Activated effector memory CD4-positive, alpha-beta T cell treated with Interleukin-2 at 50 U/mL for 16 hours (primary cell): ENCODE measurements around the gene SHB.
"Not testable (repeated sequence)": the region's sequence is repeated elsewhere in the genome, so short reads cannot be mapped to it uniquely, and the experiment has no call there.

ENCODE experiments used
- DNase-seq: peaks from one replicate; pipeline ENCODE4 v3.0.0-alpha.2; 2020

The SHB gene

GRCh38 chr9:37913480-37914153 lies 155.4 kb downstream of the SHB start:
- peak; percentile 64 for DNase-seq

DNA sequence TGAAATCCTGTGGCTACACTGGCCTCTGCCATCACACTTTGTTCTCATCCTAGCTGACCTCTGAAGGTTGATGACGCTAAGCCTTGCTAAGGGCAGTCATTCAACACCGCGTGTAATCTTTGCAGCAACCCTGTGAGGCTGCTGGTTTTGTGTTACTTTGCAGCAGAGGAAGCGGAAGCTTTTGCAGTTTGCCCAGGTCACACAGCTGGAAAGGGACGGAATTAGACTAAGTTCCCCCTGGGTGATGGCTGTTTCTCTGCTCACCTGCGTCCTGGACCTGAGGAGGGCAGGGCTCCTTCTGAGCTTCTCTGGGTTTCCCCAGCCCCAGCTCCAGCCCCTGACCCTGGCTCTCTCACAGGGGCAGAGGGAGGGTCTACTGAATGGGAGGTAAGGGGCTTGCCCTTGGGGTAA lies 157.8 kb downstream of the SHB start:
- DNase-seq, result no peak

GRCh38 chr9:37910271-37910670 lies 158.8 kb downstream of the SHB start:
- DNase-seq, result no peak

DNA sequence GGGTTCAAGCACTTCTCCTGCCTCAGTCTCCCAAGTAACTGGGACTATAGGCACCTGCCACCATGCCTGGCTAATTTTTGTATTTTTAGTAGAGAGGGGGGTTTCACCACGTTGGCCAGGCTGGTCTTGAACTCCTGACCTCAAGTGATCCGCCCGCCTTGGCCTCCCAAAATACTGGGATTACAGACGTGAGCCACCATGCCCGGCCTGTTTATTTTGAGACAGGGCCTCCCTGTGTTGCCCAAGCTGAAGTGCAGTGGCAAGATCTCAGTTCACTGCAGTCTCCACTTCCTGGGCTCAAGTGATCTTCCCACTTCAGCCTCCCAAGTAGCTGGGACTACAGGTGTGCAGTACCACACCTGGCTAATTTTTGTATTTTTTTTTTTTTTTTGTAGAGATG lies 159.2 kb downstream of the SHB start:
- DNase-seq, result not testable (repeated sequence)

DNA sequence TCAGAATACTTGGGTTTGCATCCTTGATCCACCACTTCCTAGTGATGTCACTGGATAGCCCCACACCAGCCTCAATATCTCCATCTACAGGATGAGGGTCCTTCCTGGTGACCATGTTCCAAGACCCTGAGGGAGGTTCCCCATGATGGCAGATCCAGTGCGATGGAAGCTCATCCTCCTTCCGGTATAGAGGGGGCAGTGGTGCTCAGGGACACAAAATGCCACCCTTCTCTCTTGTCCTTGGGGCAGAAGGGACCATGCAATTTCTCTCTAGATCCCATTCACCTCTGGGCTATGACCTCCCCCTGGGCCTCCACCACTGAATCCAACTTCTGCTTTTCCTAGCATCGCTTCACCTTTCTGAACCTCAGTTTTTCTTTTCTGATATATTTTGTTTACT lies 159.7 kb downstream of the SHB start:
- no peak for DNase-seq

GRCh38 chr9:37908698-37909186 lies 160.3 kb downstream of the SHB start:
- no peak for DNase-seq

- DNase-seq, result no peak
These were observed 160.7 kb downstream of the SHB start for GRCh38 chr9:37908283-37908682.

DNA sequence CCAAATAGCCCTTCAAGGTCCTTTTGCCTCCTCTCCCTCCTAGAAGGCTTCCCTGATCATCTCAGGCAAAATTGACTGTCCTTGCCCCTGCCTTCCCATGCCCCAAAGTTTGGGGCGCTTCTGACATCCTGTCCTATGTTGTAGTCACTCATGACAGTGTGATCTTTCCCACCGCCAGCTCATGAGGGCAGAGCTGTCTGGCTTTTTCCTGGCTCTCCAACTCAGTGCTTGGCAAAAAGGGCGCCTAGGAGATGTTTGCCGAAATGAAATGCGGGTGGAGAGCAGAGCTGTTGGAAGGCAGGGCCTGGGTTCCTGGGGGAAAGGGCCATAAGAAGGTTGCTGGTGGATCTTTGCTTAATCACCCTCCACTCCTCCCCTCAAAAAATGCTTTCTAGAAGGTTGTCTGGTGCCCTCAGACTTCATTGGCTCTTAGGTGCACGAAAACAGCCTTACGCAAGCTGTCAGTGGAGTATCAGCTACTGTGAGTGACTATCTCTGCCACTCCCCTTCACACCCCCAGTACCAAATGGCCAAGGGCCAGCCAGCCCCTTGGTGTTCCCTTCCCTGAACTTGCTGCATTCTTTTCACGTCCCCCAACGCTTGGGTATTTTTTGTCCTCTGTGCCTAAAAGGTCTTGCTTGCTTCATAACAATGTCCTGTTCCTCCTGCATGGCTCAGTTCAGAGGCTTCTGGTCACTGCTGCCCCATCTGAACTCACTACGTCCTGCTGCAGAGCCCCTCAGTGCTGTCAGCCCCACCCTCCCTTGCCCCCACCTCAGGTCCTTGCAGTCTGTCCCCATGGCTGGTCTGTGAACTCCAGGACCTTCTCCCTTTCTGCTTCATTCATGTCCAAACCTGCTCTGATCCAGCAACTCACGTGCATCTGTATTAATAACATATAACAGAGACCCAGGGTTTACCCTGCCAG lies 162.5 kb downstream of the SHB start:
- no peak for DNase-seq

- DNase-seq, result no peak
These were observed 163.3 kb downstream of the SHB start for GRCh38 chr9:37905776-37906175.

- DNase-seq, result no peak
These were observed 163.9 kb downstream of the SHB start for GRCh38 chr9:37905131-37905505.

- DNase-seq, result no peak
These were observed 164.4 kb downstream of the SHB start for GRCh38 chr9:37904445-37905130.

DNA sequence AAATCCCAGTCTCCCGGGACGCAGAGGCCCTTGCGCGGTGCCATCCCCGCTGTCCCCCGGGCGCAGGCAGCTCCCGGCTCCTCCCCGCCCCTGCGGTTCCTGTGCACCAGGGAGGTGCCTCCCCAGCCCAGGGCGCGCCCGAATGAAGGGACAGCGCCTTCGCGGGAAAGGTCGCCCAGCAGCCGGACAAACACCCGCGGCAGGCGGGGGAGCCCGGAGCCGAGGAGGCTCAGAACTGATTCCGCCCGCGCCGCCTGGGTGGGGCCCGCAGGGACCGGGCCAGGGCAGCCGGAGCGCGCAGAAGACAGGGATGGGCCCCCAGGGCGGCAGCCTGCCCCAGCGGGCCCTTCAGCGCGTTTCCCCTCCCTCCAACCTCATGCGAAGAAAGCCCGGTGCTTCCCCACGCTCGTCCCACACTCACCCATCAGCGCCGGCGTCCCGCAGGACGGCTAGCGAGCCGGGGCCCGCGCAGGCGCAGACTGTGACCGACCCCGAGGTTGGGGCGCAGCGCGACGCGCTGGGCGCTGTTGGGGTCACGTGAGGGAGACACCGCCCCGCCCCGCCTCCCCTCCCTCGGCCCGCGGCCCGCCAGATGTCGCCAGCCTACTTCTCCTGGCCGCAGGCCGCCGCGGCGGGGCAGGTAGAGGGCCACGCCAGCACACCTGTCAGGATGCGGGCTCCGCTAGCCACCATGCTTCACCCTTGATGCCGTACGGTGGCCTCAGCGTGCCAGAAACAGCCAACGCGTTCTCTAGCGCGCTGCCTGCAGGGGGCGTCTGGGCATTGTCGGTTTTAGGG lies 165.2 kb downstream of the SHB start, which contains the start of gene SLC25A51:
Gene SLC25A51 (minus strand): TSS at position 481 of the 798 bp plus-strand sequence. CDS start 15,577 bp downstream, outside the sequence.
- peak; percentile 95 for DNase-seq

GRCh38 chr9:37902796-37903646 lies 166.0 kb downstream of the SHB start:
- no peak for DNase-seq

GRCh38 chr9:37902131-37902530 lies 166.9 kb downstream of the SHB start:
- no peak for DNase-seq

DNA sequence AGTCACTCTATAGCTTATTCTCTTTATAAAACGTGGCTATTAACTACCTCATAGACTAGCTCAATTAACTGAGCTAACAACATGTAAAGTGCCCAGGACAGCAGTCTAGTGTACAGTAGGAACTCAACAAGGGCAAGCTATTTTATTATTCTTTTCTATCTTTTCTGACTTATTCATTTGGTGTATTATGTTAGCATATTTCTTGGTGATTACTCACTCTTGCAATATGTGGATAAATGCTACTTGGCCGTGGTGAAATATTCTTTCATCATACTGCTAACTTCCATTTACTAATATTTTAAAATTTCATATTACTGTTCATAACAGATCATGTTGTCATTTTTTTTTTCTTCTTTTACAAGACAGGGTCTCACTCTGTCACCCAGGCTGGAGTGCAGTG lies 170.0 kb downstream of the SHB start:
- no peak for DNase-seq

DNA sequence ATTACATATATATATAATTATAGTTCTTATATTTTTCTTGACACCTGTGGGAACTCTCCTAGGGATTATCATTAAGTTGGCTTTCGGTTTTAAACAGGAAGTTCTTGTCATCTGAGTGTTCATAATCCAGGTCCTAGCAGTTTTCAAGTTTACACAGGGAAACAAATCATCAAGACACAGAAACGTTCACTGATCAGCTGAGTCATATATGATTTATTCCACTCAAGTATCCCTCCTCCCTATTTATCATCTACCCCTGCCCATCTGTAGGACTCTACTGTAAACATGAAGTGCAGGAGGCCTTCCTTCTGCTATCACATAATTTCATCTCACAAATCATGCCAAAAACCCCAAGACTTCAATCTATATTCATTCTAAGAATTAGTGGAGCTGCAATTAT lies 171.4 kb downstream of the SHB start:
- no peak for DNase-seq

- no peak for DNase-seq
These were observed 177.0 kb downstream of the SHB start for GRCh38 chr9:37892063-37892462.

- not testable (repeated sequence) for DNase-seq
These were observed 178.0 kb downstream of the SHB start for GRCh38 chr9:37891042-37891441.

DNA sequence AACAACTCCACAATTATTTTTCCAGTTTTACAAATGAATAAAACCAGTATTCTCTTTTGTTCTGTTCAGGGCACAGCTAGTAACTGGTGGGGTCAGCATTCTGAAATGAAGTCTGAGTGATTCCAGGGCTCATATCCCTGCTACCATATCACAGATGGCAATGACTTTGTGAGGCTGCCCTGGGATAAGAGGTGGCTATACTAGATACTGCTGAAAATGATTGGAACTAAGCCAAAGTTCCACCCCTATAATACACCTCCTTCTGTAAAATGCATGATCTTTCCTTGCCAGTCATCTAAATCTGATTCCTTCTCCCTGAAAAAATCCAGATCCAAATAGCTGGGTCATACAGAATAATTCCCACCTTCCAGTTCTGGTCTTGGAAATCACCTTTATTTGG lies 179.5 kb downstream of the SHB start:
- DNase-seq, result no peak

DNA sequence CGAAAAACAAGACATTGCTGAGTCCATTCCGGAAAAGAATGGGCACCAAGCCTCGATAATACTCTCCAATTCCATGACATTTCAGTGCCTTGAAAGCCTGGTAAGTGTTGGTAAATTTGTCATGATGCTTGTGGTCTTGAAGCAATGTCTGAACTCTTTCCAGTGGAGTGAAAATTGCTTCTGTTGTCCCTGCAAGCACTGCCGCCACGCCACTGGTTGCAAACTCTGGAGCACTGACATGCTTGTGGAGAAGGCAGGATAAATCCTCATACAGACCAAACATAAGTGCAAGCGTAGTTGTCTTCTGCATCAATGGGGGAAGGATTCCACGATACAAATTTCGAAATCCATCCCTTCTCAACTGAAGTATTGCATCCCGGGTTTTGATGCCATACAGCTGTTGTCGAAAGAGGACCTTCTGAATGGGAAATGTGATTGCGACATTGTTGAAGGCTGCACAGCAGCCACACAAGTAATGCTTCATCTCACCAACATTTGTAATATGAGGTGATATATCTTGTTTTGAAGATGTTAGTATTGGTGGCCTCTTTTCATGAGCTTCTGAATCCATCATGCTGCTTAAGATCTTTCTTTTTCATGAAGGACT lies 180.9 kb downstream of the SHB start:
- not testable (repeated sequence) for DNase-seq

- DNase-seq, result no peak
These were observed 188.0 kb downstream of the SHB start for GRCh38 chr9:37880916-37881479.
